GM23248 (cell line): ENCODE results near the gene CNP.

ENCODE experiments used
- EZH2 ChIP-seq: fragments of 200-600 bp; sonication (generic); IDR thresholded peaks from 2 replicates; pipeline ENCODE4 v1.6.1; 2018; ENCODE audit warnings: antibody characterized with exemption, mild to moderate bottlenecking; ENCODE audit not compliant: insufficient read depth, poor library complexity, severe bottlenecking
- EZH2phosphoT487 ChIP-seq: fragments of 200-600 bp; sonication (generic); IDR thresholded peaks from 2 replicates; pipeline ENCODE4 v1.6.1; 2018; ENCODE audit warnings: antibody characterized with exemption, moderate library complexity, mild to moderate bottlenecking, low read depth; ENCODE audit not compliant: insufficient read depth

GRCh38 chr17:41948762-41949460 is 17.7 kb upstream of the CNP start:
- TF ChIP-seq EZH2 = no peak
- no peak for TF ChIP-seq EZH2phosphoT487
